Activated T-cell treated with anti-CD3 and anti-CD28 coated beads, Interleukin-2, amount 50 U/mL, for 24 hours (primary cell): ENCODE results near the gene PPME1.

ENCODE experiments used
- DNase-seq: peaks from one replicate; pipeline ENCODE4 v3.0.0-alpha.2; 2020
- H3K27ac Mint-ChIP-seq: 2 replicates; pipeline ENCODE4 v1.8.0; 2020; ENCODE audit warnings: mild to moderate bottlenecking, mixed read lengths
- H3K27me3 Mint-ChIP-seq: 2 replicates; pipeline ENCODE4 v1.8.0; 2020; ENCODE audit warnings: mixed read lengths
- H3K36me3 Mint-ChIP-seq: 2 replicates; pipeline ENCODE4 v1.8.0; 2020; ENCODE audit warnings: low read depth, mixed read lengths
- H3K4me1 Mint-ChIP-seq: 2 replicates; pipeline ENCODE4 v1.8.0; 2020; ENCODE audit warnings: low read depth, mixed read lengths
- H3K4me3 Mint-ChIP-seq: 2 replicates; pipeline ENCODE4 v1.8.0; 2020; ENCODE audit warnings: mild to moderate bottlenecking, moderate library complexity, mixed read lengths
- H3K9me3 Mint-ChIP-seq: 2 replicates; pipeline ENCODE4 v1.8.0; 2020; ENCODE audit warnings: mixed read lengths

The PPME1 gene

GRCh38 chr11:74182635-74183034, 11.5 kb downstream of the PPME1 start:
- Mint-ChIP-seq H3K4me1 (peaks cover 44% of the 10 kb centered on the region), H3K36me3 (peaks cover 48% of the 10 kb centered on the region), H3K27me3 (no peaks in the 10 kb centered on the region), H3K9me3 (no peaks in the 10 kb centered on the region), H3K27ac (no peak overlapping the region), H3K4me3 (no peak overlapping the region)
- DNase-seq: no peak

- Mint-ChIP-seq H3K36me3 (peaks cover 57% of the 10 kb centered on the region), H3K27ac (no peak overlapping the region), H3K9me3 (peaks cover 3% of the 10 kb centered on the region)
Measured at GRCh38 chr11:74185285-74185684, 14.2 kb downstream of the PPME1 start.

DNA sequence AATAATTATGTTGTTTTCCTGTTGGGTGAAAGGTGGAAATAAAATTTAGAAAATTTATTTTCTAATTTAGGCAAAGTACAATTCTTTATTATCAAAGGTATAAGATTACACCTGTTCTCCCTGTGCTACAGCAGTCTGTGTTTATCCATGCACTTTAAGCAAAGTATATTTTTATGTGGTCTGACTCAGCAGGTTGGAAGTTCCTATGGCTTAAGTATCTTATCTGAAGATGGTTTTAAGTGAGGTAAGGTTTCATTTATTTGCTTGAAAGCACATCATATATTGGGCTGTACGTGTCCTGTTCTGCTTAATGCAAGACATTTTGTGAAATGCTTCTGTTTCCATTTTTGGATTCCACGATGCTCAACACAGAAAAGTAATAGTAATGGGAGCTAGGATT, 14.6 kb downstream of the PPME1 start:
- peaks cover 26% of the 10 kb centered on the region for H3K4me1 Mint-ChIP-seq
- no peak overlapping the region for H3K4me3 Mint-ChIP-seq
- H3K36me3 Mint-ChIP-seq: peaks cover 59% of the 10 kb centered on the region
- H3K27ac Mint-ChIP-seq: no peak overlapping the region
- no peaks in the 10 kb centered on the region for H3K27me3 Mint-ChIP-seq
- DNase-seq: no peak
- H3K9me3 Mint-ChIP-seq: peaks cover 7% of the 10 kb centered on the region

More at GRCh38 chr11:74185285-74185684, 14.2 kb downstream of the PPME1 start:
- H3K4me3 Mint-ChIP-seq: no peak overlapping the region
- H3K4me1 Mint-ChIP-seq: peaks cover 27% of the 10 kb centered on the region
- DNase-seq: no peak
- no peaks in the 10 kb centered on the region for H3K27me3 Mint-ChIP-seq

- no peaks in the 10 kb centered on the region for H3K4me1 Mint-ChIP-seq
- DNase-seq: no peak
- no peak overlapping the region for H3K4me3 Mint-ChIP-seq
- peaks cover 9% of the 10 kb centered on the region for H3K9me3 Mint-ChIP-seq
- H3K36me3 Mint-ChIP-seq: peaks cover 46% of the 10 kb centered on the region
- H3K27me3 Mint-ChIP-seq: no peaks in the 10 kb centered on the region
- no peak overlapping the region for H3K27ac Mint-ChIP-seq
Measured at GRCh38 chr11:74195828-74196227, 24.7 kb downstream of the PPME1 start.

- Mint-ChIP-seq H3K36me3 (peaks cover 38% of the 10 kb centered on the region), H3K27me3 (no peaks in the 10 kb centered on the region), H3K4me3 (no peak overlapping the region), H3K9me3 (peaks cover 9% of the 10 kb centered on the region), H3K4me1 (no peaks in the 10 kb centered on the region), H3K27ac (no peak overlapping the region)
- no peak for DNase-seq
Measured at GRCh38 chr11:74196781-74197486, 25.8 kb downstream of the PPME1 start.

DNA sequence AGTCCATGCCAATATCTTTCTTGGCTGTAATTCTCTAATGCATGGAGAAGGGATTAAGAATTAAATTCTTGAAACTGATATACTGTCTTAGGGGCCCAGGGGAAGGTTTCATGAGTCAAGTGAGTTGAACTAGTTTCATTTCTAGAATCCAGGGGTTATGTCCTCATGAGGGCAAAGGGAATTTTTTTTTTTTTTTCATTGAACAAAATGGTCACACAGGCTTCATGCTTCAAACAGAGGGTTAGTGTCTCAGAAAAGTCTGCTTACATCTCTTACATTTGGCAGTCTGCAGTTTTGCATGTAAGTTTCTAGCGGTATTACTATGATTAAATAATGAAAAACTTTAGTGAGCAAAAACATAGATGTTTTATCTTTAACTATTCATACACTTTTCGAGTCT, 32.9 kb downstream of the PPME1 start:
- H3K27ac Mint-ChIP-seq: no peak overlapping the region
- DNase-seq: no peak
- H3K4me3 Mint-ChIP-seq: no peak overlapping the region
- H3K9me3 Mint-ChIP-seq: peaks cover 2% of the 10 kb centered on the region
- H3K36me3 Mint-ChIP-seq: peaks cover 63% of the 10 kb centered on the region
- H3K27me3 Mint-ChIP-seq: no peaks in the 10 kb centered on the region
- H3K4me1 Mint-ChIP-seq: peaks cover 14% of the 10 kb centered on the region

DNA sequence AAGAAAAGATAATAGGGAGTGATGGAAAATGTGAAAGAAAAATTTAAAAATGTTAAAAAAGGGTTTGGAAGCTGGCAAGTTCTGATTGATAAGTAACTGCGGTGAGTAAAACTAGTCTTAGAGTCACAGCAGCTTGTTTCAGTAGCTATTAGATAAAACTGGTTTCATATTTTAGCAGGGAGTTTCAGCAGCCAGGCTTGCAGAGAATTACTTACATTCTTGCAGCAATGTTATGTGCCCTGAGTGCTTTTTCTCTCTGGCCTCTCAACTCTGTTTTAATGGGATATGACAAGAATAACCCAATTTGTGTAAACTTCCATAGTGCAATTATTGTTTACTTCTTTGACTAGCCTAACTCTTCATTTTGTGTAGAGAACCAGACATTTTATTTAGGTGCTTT, 33.6 kb downstream of the PPME1 start:
- Mint-ChIP-seq H3K9me3 (no peaks in the 10 kb centered on the region), H3K27ac (no peak overlapping the region), H3K4me3 (no peak overlapping the region), H3K27me3 (no peaks in the 10 kb centered on the region), H3K4me1 (peaks cover 14% of the 10 kb centered on the region), H3K36me3 (peaks cover 63% of the 10 kb centered on the region)
- no peak for DNase-seq

DNA sequence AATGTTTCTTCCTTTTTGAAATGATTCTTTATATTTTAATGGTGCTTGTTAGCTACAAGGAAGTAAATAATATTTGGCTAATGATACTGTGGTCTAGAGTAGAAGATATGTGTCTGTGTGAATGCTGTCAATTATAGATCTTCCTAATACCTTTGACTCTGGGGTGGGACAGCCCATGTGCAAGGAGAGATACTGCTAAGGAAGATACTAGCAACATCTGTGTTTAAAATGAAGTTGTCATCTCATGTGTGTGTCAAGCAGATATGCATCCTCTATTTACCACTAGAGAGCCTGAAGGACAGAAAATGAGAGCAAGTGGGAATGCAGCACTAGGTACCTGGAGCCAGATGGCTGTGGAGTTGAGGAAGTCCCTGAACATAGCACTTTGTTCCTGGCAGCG, 34.1 kb downstream of the PPME1 start:
- no peaks in the 10 kb centered on the region for H3K9me3 Mint-ChIP-seq
- no peak for DNase-seq
- peaks cover 14% of the 10 kb centered on the region for H3K4me1 Mint-ChIP-seq
- no peak overlapping the region for H3K4me3 Mint-ChIP-seq
- H3K27me3 Mint-ChIP-seq: no peaks in the 10 kb centered on the region
- H3K36me3 Mint-ChIP-seq: peaks cover 67% of the 10 kb centered on the region
- H3K27ac Mint-ChIP-seq: no peak overlapping the region

GRCh38 chr11:74206746-74207145, 35.7 kb downstream of the PPME1 start:
- H3K4me1 Mint-ChIP-seq: peaks cover 14% of the 10 kb centered on the region
- no peaks in the 10 kb centered on the region for H3K27me3 Mint-ChIP-seq
- H3K27ac Mint-ChIP-seq: no peak overlapping the region
- H3K9me3 Mint-ChIP-seq: no peaks in the 10 kb centered on the region
- H3K4me3 Mint-ChIP-seq: no peak overlapping the region
- DNase-seq: no peak
- H3K36me3 Mint-ChIP-seq: peaks cover 82% of the 10 kb centered on the region

DNA sequence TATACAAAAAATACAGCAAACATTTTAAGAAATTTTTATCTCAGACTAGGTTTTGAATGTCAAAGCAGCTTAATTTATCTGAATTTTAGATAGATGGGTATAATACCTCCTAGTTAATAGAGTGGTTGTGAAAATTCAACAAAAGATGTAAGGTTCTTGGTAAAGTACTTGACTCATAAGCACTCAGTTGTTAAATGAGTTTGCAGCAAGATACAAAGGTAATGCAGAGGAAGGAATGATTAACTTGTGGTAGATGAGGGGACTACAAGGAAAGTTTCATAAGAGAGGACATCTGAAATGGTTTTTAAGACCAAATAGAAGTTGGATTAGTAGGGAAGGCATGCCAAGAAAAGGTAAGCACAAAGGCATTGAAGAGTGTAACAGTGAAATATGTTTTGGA, 37.4 kb downstream of the PPME1 start:
- H3K4me3 Mint-ChIP-seq: no peak overlapping the region
- peaks cover 1% of the 10 kb centered on the region for H3K9me3 Mint-ChIP-seq
- no peak overlapping the region for H3K27ac Mint-ChIP-seq
- no peaks in the 10 kb centered on the region for H3K27me3 Mint-ChIP-seq
- peaks cover 93% of the 10 kb centered on the region for H3K36me3 Mint-ChIP-seq
- DNase-seq: no peak
- H3K4me1 Mint-ChIP-seq: peaks cover 14% of the 10 kb centered on the region

GRCh38 chr11:74212533-74212932, 41.4 kb downstream of the PPME1 start:
- Mint-ChIP-seq H3K4me1 (peaks cover 4% of the 10 kb centered on the region), H3K36me3 (peaks cover 84% of the 10 kb centered on the region), H3K27me3 (no peaks in the 10 kb centered on the region), H3K9me3 (peaks cover 5% of the 10 kb centered on the region), H3K4me3 (no peak overlapping the region), H3K27ac (no peak overlapping the region)
- DNase-seq: no peak

DNA sequence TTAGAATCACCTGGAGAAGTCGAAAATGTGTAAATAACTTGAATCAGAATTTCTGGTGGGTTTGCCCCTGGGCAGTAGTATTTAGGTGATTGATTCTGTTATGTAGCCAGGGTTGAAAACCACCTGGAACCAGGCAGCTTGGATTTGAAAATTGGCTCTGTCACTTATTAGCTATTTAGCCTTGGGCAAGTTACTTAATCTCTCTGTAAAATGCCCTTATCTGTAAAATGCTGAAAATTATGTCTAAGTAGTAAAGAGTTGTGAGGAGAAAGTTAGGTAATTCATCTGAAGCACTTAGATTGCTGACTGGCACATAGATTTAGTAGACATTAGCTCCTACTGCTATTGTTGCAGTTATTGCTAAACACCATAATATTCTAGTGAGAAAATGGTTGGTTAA, 49.3 kb downstream of the PPME1 start:
- Mint-ChIP-seq H3K27ac (no peak overlapping the region), H3K4me3 (no peak overlapping the region), H3K4me1 (no peaks in the 10 kb centered on the region), H3K36me3 (peaks cover 26% of the 10 kb centered on the region), H3K27me3 (no peaks in the 10 kb centered on the region), H3K9me3 (peaks cover 3% of the 10 kb centered on the region)
- no peak for DNase-seq

DNA sequence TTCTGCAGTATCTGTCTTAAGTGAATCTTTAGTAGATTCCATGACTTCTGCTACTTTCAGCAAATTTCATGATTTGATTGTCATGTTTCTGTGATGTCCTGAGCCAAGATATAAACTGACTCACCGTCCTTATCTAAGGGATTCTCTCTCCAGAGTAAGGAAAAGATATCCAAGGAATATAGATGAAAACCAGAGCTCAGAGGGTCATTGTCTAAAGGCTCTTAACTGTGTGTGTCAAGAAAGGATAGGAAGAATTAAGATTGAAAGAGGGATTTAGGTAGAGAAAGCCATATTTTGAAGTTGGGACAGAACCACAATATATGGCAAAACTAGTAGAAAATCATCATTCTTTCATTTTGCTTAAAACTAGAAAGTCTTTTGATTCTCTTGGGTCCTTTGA, 50.7 kb downstream of the PPME1 start:
- H3K36me3 Mint-ChIP-seq: peaks cover 27% of the 10 kb centered on the region
- no peak for DNase-seq
- no peaks in the 10 kb centered on the region for H3K9me3 Mint-ChIP-seq
- H3K27me3 Mint-ChIP-seq: no peaks in the 10 kb centered on the region
- no peak overlapping the region for H3K4me3 Mint-ChIP-seq
- H3K27ac Mint-ChIP-seq: no peak overlapping the region
- H3K4me1 Mint-ChIP-seq: no peaks in the 10 kb centered on the region

- Mint-ChIP-seq H3K4me1 (peaks cover 4% of the 10 kb centered on the region), H3K36me3 (peaks cover 49% of the 10 kb centered on the region), H3K27me3 (no peaks in the 10 kb centered on the region), H3K27ac (no peak overlapping the region), H3K9me3 (no peaks in the 10 kb centered on the region), H3K4me3 (no peak overlapping the region)
- DNase-seq: no peak
Measured at GRCh38 chr11:74225565-74225964, 54.5 kb downstream of the PPME1 start.

- Mint-ChIP-seq H3K27ac (no peak overlapping the region), H3K4me1 (peaks cover 10% of the 10 kb centered on the region), H3K36me3 (peaks cover 59% of the 10 kb centered on the region), H3K27me3 (no peaks in the 10 kb centered on the region), H3K4me3 (no peak overlapping the region), H3K9me3 (no peaks in the 10 kb centered on the region)
- no peak for DNase-seq
Measured at GRCh38 chr11:74226907-74227306, 55.8 kb downstream of the PPME1 start.
